ENCODE data around the gene FOXI1.

DNA sequence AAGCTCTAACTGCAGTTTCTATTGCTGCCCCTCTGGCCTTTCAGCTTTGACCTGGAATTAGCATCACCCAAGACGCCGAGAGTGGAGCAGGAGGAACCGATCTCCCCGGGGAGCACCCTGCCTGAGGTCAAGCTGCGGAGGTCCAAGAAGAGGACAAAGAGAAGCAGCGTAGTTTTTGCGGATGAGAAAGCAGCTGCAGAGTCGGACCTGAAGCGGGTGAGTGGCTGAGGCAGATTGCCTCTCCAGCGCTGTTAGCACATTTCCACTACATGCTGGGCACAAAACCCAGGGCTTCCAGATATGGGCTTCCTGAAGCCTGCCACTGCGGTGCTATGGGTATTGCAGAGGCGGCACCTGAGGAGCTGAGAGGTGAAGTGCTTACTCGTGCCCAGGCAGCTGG lies 26.8 kb upstream of the FOXI1 start:
- TF ChIP-seq, protein P1, sequence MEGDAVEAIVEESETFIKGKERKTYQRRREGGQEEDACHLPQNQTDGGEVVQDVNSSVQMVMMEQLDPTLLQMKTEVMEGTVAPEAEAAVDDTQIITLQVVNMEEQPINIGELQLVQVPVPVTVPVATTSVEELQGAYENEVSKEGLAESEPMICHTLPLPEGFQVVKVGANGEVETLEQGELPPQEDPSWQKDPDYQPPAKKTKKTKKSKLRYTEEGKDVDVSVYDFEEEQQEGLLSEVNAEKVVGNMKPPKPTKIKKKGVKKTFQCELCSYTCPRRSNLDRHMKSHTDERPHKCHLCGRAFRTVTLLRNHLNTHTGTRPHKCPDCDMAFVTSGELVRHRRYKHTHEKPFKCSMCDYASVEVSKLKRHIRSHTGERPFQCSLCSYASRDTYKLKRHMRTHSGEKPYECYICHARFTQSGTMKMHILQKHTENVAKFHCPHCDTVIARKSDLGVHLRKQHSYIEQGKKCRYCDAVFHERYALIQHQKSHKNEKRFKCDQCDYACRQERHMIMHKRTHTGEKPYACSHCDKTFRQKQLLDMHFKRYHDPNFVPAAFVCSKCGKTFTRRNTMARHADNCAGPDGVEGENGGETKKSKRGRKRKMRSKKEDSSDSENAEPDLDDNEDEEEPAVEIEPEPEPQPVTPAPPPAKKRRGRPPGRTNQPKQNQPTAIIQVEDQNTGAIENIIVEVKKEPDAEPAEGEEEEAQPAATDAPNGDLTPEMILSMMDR (IDR thresholded peaks at IDR 0.05; ENCODE audit: insufficient read depth, low read length, poor library complexity, severe bottlenecking): no peak
- TF ChIP-seq EZH2phosphoT487 (conservative IDR thresholded peaks at IDR 0.05; ENCODE audit: low read length): no peak
